Activated T-helper 1 cell treated with anti-CD3 and anti-CD28 coated beads, Interleukin-2, amount 50 U/mL, for 16 hours (primary cell): ENCODE results near the gene FAM117A.

ENCODE experiments used
- DNase-seq, 2 donors: peaks; one replicate each; pipeline ENCODE4 v3.0.0-alpha.2; 2020; ENCODE audit warnings: low read depth in 1 of 2, low spot score in 1 of 2

FAM117A gene

DNA sequence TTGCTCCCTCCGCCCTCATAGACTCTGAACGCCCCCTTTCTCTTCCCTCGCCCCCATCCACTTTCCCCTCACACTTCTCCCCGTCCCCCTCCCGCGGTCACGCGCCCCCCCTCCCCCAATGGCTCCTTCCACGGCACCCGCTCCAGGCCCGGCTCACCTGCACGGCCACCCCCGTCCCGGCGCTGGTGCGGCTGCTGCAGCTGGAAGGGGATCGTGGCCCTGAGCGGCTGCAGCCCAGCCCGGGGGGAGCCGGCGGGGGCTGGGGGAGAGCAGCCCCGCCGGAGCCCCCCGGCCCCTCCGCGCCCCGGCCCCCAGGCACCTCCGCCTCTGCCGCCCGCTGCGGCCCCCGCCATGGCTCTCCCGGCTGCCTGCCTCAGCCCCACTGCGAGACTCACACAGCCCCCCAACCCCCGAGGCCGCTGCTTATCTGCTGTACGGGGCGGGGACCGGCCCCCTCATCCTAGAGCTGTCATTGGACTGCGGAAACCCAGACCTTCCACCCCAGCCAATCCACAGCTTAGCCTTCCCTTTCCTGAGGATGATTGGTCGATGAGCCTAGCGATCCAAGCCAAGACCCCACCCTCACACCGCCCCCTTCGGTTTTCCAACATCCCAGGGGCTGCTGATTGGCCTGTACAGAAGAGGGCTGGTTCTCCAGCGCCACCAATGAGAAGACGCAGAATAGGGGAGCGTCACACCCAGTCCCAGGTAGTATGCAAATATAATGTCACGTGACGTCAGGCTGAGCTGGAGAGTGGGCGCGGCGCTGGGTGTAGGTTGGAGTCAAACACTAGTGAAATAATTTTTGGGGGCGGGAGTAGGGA, at the start of gene FAM117A:
Gene FAM117A (minus strand): TSS at position 397 of the 824 bp plus-strand sequence. CDS start 44 bp downstream, at position 353.
- DNase-seq: peak; percentile 87 to 92

DNA sequence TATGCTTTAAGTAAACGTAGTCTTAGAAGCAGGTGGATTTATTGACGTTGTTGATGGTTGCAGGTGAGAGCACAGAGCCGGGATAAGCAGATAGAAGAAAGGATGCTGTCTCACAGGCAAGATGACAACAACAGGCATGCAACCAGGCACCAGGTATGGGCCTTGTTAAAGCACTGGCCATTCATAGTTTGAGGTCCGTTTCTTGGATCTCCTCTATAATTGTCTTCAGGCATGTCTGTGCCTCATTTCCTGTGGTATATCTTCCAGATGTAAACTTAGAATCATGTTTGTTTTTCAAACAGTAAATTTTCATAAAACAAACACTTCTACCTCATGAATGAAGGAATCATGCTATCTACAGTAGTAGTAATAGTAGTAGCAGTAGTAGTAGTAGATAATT, 45.1 kb upstream of the FAM117A start:
- no peak for DNase-seq

- DNase-seq: no peak
Measured at GRCh38 chr17:49798738-49799137, 34.8 kb upstream of the FAM117A start.

DNA sequence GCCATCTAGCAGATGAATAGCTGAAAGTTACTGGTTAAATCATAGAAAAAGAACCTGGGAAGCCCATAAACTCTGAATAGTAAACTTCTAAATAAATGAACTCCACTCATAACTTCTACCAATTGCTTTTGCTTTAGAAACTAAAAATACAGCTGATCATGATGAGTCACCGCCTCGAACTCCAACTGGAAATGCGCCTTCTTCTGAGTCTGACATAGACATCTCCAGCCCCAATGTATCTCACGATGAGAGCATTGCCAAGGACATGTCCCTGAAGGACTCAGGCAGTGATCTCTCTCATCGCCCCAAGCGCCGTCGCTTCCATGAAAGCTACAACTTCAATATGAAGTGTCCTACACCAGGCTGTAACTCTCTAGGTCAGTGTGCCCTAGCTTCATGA, 34.3 kb upstream of the FAM117A start:
- DNase-seq: no peak

- DNase-seq: no peak
Measured at GRCh38 chr17:49795372-49795771, 31.4 kb upstream of the FAM117A start.

DNA sequence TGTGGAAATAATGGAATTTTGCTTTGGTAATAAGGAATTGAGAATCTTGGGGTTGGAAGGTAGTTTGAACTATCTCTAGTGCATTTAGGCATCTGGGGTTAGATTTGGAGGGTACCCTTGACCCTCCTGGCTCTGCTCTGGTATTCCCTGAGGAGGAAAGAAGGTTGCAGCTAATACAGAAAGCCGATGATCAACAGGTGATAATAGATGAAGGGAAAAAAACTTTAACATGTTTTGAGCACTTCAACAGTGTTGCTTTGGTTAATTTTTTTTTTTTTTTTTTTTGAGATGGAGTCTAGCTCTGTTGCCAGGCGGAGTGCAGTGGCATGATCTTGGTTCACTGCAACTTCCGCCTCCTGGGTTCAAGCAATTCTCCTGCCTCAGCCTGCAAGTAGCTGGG, 29.4 kb upstream of the FAM117A start:
- no peak for DNase-seq

DNA sequence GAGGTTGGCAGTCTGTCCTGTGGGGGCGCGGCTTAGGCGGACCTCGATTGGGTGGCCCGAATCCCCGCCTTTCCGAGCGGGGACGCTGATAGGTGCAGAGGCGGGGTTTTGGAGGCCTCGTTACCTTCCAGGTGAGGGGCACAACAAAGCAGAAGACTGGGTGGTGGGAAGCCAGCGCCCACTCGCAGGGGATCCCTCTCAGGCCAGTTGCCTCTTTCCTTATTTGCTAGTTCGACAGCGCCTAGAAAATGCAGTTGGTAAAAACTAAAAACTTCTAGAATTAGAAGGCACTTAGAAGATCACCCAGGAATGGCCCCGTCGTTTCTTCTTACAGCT, 25.3 kb upstream of the FAM117A start:
- DNase-seq: no peak

- peak; percentile 95 to 98 for DNase-seq
Measured at GRCh38 chr17:49788478-49789242, 24.7 kb upstream of the FAM117A start, which contains the start of gene KAT7. TSS of gene KAT7 (plus strand) at chr17:49788681. CDS start at chr17:49788835, 154 bp downstream.

- DNase-seq: no peak
Measured at GRCh38 chr17:49787884-49788477, 24.1 kb upstream of the FAM117A start.

GRCh38 chr17:49784636-49785035, 20.7 kb upstream of the FAM117A start:
- no peak for DNase-seq

DNA sequence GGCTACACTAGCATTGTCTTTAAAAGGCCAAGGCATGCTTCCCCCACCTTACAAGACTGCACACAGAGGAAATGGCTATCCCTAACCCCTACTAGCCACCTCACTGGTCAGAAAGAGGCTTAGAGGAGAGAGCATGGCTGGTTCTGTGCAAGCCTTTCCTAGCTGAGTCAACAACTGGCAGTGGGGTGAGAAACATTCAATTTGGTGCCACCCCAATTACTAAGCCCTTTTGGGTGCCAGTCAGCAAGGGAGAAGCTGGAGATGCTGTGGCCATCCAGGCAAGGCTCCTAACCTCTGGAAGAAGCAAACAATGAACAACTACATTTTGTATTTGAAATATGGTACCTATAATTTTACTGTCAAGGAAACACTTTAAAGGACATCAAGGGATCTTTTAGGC, 19.9 kb upstream of the FAM117A start:
- no peak for DNase-seq

GRCh38 chr17:49783071-49783715, 19.3 kb upstream of the FAM117A start:
- no peak for DNase-seq

DNA sequence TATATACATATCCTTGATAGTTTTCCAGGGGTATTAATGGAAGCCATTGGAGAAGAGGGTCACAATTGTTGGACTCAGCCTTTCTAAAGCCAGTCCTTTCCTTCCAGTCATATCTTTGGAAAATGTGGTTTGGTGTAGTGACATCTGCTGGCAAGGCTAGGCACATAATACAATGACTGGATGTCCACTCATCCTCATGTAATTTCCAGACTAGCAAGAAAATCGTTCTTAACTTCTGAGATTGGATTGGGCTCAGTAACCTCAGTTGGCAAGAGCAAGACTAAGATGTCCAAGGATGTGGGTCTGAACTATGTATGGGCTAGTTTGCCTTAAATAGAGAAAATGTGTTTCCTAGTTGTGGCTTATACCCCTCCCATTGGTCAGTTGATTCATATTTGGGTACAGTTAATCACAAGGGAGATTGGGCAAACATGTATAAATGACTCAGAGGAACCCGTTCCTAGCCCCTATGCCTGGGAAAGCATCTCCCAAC, 15.9 kb upstream of the FAM117A start:
- no peak for DNase-seq

DNA sequence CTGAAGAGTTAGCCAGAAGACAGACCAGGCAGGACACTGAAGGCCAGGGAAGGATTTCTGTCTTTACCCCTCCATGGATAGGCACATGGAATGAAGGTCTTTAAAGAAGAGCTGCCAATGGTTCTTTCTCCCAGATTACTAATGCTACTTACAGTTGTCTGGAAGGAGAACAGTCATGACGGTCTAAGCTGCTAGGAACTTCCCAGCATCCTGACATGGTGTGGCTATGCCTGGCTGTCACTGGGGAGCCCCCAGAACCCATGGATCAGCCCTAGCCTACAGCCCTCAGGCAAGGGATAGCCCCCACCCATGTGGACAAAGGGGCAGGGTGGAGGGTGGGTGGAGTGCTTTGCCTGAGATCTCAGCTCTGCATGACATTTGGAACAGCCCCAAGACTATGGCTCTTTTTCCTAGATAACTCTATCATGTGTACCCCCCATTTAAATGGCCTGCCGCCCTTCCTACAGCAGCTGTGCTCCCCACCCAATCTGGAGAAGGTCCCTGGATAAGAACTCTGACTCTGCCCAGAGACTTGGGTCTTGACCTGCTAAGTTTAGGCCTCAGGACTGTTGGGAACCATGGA, 15.3 kb upstream of the FAM117A start:
- no peak for DNase-seq

- no peak for DNase-seq
Measured at GRCh38 chr17:49777563-49777962, 13.6 kb upstream of the FAM117A start.

DNA sequence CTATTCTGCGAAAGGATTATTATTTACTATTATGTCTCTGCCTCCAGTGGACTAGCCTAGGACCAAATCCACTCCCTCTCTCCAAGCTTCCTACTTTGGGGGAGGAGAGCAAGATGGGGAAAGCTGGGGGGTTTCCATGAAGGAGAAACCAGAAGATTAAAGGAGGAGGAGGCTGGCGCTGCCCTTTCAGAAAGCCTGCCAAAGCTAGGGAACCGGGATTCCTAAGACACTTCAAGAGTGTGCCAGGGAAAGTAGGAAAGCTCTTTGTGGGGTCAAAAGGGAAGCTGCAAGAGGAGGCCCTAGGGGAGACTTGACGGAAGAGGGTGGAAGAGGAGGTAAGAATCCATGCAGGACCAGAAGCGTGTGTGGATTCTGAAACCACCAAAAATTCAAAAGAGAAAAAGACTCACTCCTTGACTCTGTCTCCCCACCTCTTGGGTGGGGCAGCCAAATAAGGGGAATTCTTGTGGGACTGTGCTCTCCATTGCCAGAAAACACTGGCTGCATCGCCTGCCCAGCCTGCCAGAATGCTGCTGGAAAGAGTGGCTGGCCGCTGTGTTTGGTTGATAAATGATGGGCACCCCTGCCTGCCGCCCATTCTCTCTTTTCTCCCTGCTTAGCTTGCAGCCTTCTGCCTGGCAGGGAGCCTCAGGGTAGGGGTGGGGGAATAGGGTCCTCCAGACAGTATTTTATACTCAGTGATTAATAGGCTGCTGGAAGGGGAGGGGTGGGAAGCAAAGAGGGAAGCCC, 12.8 kb upstream of the FAM117A start:
- DNase-seq: no peak

GRCh38 chr17:49775546-49776260, 11.8 kb upstream of the FAM117A start:
- DNase-seq: no peak

DNA sequence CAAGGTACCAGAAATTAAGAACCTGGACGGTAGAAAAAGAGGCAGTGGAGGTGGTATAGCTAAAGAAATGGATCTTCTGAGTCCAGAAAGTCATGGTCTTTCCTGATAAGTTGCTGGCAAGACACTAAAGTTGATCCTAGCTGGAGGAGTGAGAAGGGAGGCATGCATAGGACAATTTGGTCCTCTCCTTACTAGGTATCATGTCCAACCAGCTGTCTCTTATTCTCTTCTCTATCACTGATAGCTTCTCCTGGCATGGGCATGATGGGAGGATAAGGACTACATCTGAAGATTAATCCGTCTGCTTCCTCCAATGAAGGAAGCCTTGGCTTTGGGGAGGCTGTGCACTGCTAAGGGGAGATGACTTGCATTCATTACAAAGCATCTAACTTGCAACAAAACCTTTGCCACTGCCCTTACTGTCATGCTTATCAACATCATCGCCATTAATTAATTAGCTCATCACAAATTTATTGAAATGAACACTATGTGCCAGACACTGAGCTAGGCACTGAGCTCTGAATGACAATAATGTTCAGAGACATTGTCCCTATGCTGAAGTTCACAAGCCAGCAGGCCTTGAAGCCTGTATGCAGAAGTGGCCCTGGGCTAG, 3.1 kb upstream of the FAM117A start:
- DNase-seq: no peak

DNA sequence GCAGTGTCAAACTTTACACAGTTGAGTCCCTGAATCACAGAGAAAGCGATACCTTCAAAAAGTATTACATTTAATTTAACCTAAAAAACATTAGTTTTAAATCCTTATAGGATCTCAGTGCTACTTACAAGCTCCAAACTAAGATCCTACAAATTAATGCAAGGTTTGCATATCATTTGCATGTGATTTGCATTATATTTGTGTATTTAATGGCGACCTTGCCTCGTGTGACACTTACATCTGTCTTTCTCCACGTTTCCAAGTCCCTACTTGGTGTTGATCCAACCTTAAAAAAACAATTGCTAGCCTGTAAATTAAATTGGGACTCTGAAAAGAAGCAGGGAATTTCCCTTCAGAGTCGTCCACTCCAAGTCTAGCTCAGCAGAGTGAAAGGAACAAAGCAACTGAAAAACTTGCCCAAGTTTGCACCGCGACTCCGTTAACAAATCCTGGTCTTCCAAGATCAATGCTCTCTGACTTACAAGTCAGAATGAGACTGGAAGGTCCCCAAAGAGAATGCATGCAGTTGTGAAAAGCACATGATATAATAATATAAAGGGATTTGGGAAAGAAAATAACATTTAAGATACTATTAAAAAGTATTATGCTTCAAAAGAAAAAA, 739 bp upstream of the FAM117A start:
- no peak for DNase-seq
